Measurements from ENCODE around the gene LGMN.

Gene LGMN

GRCh38 chr14:92747701-92748258 is 647 bp downstream of the LGMN start:
- TF ChIP-seq CTCF (IDR thresholded peaks at IDR 0.05; ENCODE audit: insufficient read depth, low read length, missing control alignments), result no peak
- CTCF ChIA-PET, result interaction anchor here (0.7 to 3.8 kb wide), 6 partner anchors 24 to 61 kb away, joined by 3 to 14 read pairs (median 4); no protein-coding TSS in a partner anchor
- POLR2A ChIA-PET, result interaction anchor here (0.8 to 2.0 kb wide), 5 partner anchors 12 to 626 kb away, joined by 3 to 14 read pairs (median 5); partner anchors contain the start of genes CPSF2 and NDUFB1
- no peak for DNase-seq (ENCODE audit: low read depth, low spot score)
- H3K4me3 ChIP-seq (ENCODE audit: low read depth, low read length), result peak overlapping the region; percentile 85

GRCh38 chr14:92744198-92744597 is 4.2 kb downstream of the LGMN start:
- H3K4me3 ChIP-seq (ENCODE audit: low read depth, low read length), result no peak overlapping the region
- TF ChIP-seq CTCF (IDR thresholded peaks at IDR 0.05; ENCODE audit: insufficient read depth, low read length, missing control alignments), result no peak
- POLR2A ChIA-PET, result no interaction called here
- DNase-seq (ENCODE audit: low read depth, low spot score), result no peak
- CTCF ChIA-PET, result interaction anchor here (0.7 to 1.6 kb wide), 3 partner anchors 32 to 58 kb away, joined by 3 to 6 read pairs (median 3); no protein-coding TSS in a partner anchor

GRCh38 chr14:92740440-92740839 is 8.0 kb downstream of the LGMN start:
- CTCF ChIA-PET, result no interaction called here

GRCh38 chr14:92737619-92738188 is 10.7 kb downstream of the LGMN start:
- ChIA-PET POLR2A (no interaction called here), CTCF (interaction anchor here (0.6 kb wide), 1 partner anchor 51 kb away, joined by 3 read pairs; no protein-coding TSS in a partner anchor)
- DNase-seq (ENCODE audit: low read depth, low spot score), result no peak
- no peak for TF ChIP-seq CTCF (IDR thresholded peaks at IDR 0.05; ENCODE audit: insufficient read depth, low read length, missing control alignments)
- H3K4me3 ChIP-seq (ENCODE audit: low read depth, low read length), result no peak overlapping the region

More at GRCh38 chr14:92740440-92740839, 8.0 kb downstream of the LGMN start:
- no peak for TF ChIP-seq CTCF (IDR thresholded peaks at IDR 0.05; ENCODE audit: insufficient read depth, low read length, missing control alignments)
- no peak for DNase-seq (ENCODE audit: low read depth, low spot score)
- POLR2A ChIA-PET, result no interaction called here
- no peak overlapping the region for H3K4me3 ChIP-seq (ENCODE audit: low read depth, low read length)

- no peak for TF ChIP-seq CTCF (IDR thresholded peaks at IDR 0.05; ENCODE audit: insufficient read depth, low read length, missing control alignments)
- no peak for DNase-seq (ENCODE audit: low read depth, low spot score)
- CTCF ChIA-PET, result interaction anchor here (0.6 kb wide), 1 partner anchor 51 kb away, joined by 3 read pairs; no protein-coding TSS in a partner anchor
- POLR2A ChIA-PET, result no interaction called here
- H3K4me3 ChIP-seq (ENCODE audit: low read depth, low read length), result no peak overlapping the region
These were observed 11.2 kb downstream of the LGMN start for GRCh38 chr14:92737206-92737605.

DNA sequence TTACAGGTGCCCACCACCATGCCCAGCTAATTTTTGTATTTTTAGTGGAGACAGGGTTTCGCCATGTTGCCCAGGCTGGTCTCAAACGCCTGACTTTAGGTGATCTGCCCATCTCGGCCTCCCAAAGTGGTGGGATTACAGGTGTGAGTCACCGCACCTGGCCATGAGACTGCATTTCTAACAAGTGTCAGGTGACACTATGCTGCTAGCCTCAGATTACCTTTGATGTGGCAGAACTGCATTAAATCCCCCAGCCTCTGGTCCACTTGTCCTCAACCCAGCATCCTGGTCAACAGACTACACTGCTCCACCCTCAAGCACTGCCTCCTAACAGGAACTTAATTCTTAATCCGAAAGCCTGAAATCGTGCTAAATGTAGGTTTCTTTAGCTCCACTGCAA is 13.1 kb downstream of the LGMN start:
- no peak for DNase-seq (ENCODE audit: low read depth, low spot score)
- no peak for TF ChIP-seq CTCF (IDR thresholded peaks at IDR 0.05; ENCODE audit: insufficient read depth, low read length, missing control alignments)
- POLR2A ChIA-PET, result no interaction called here
- CTCF ChIA-PET, result no interaction called here
- no peak overlapping the region for H3K4me3 ChIP-seq (ENCODE audit: low read depth, low read length)
